Small intestine (tissue), 7 donors: ENCODE measurements around the gene RRBP1. TPM values are rescaled to one million over a fixed set of nuclear protein-coding genes. Genes with fewer than 3 reads are reported as not detected.

ENCODE experiments used
- DNase-seq, 2 donors: peaks; one replicate each; pipeline versions ENCODE4 v3.0.0 to v3.0.0-alpha.2; 2013
- FAIRE-seq: peaks from 2 replicates; lab custom pipeline; 2012; peaks lifted over from hg19 to GRCh38; lab: Jason Lieb, UNC
- H3K27ac ChIP-seq, 3 donors: one replicate each; pipeline ENCODE4 v1.5.1; 2013; ENCODE audit warnings: low read length in 2 of 3, mild to moderate bottlenecking in 2 of 3, control low read depth in 1 of 3, inconsistent platforms in 1 of 3, low read depth in 1 of 3, moderate library complexity in 1 of 3
- H3K27me3 ChIP-seq, 3 donors: one replicate each; pipeline ENCODE4 v1.6.1; 2013; ENCODE audit warnings: low read length in 3 of 3, inconsistent platforms in 1 of 3; ENCODE audit not compliant: control insufficient read depth in 3 of 3, insufficient read depth in 3 of 3
- H3K36me3 ChIP-seq, 3 donors: one replicate each; pipeline ENCODE4 v1.6.1; 2013; ENCODE audit warnings: low read length in 3 of 3, inconsistent platforms in 1 of 3, low read depth in 1 of 3, mild to moderate bottlenecking in 1 of 3, moderate library complexity in 1 of 3; ENCODE audit not compliant: control insufficient read depth in 3 of 3, insufficient read depth in 2 of 3
- H3K4me1 ChIP-seq, 3 donors: one replicate each; pipeline ENCODE4 v1.6.1; 2013; ENCODE audit warnings: low read length in 2 of 3, inconsistent platforms in 1 of 3, low read depth in 1 of 3, mild to moderate bottlenecking in 1 of 3, moderate library complexity in 1 of 3; ENCODE audit not compliant: control insufficient read depth in 3 of 3, insufficient read depth in 2 of 3
- H3K4me3 ChIP-seq, 3 donors: one replicate each; pipeline ENCODE4 v1.5.1; 2013; ENCODE audit warnings: low read length in 3 of 3, control low read depth in 1 of 3, inconsistent platforms in 1 of 3, low read depth in 1 of 3, mild to moderate bottlenecking in 1 of 3, moderate library complexity in 1 of 3
- H3K9me3 ChIP-seq, 2 donors: one replicate each; pipeline ENCODE4 v1.6.1; 2013; ENCODE audit warnings: low read depth in 1 of 2, low read length in 1 of 2; ENCODE audit not compliant: control insufficient read depth in 2 of 2, insufficient read depth in 1 of 2
- WGBS, 3 donors: extraction: QIAGEN DNeasy Blood & Tissue Kit; methylation state at CpG; one replicate each; pipeline ENCODE4 v1.1.7; 2013; 5-methylcytosine and 5-hydroxymethylcytosine counted together
- polyA plus RNA-seq, 4 donors: library from polyadenylated mRNA; stranded (reverse) in 3 of 4; unstranded in 1 of 4; fragments of 200-250 nt in 3 of 4; fragments of 120-200 nt in 1 of 4; gene quantifications; one replicate each; pipeline versions ENCODE4 v1.2.1 to v1.2.3, GENCODE V29; 2013
- donor health status: healthy with polysubstance abuse.
- donor health status: control.
- donor health status: control.
- donor health status: Bipolar disorder and iron deficiency.
- donor health status: healthy.

RRBP1 gene
- polyA plus RNA-seq, 4 donors, result 45.2 to 232 (median 112) TPM

DNA sequence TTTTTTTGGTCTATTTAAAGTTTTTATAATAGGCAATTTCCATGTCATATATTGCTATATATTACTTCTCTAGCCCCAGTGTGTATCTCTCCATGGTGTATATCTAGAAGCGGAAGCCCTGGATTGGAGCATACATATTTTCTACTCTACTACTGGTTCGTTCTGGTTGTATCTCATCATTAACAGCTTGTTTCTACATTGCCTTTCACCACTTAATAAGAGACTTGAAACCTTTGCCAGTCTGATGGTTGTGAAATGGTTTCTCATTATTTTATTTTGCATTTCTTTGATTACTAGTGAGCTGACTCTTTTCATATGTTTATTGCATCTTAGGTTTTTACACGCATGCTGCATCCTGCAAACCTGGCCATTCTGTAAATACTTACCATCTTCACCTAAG lies 108.6 kb downstream of the RRBP1 start:
- H3K4me1 ChIP-seq, result peaks cover 3 to 28% (median 6%) of the 10 kb centered on the region in 3 donors
- peaks cover 0 to 3% (median 3%) of the 10 kb centered on the region in 3 donors for H3K36me3 ChIP-seq
- no peaks in the 10 kb centered on the region for H3K27me3 ChIP-seq
- FAIRE-seq (no peak), DNase-seq (no peak)
- H3K4me3 ChIP-seq, result no peak overlapping the region
- H3K27ac ChIP-seq, result no peak overlapping the region
- no peaks in the 10 kb centered on the region for H3K9me3 ChIP-seq
- 74 to 88% (median 86%) methylated on average over 3 of the region's 3 CpGs for WGBS, 3 donors

DNA sequence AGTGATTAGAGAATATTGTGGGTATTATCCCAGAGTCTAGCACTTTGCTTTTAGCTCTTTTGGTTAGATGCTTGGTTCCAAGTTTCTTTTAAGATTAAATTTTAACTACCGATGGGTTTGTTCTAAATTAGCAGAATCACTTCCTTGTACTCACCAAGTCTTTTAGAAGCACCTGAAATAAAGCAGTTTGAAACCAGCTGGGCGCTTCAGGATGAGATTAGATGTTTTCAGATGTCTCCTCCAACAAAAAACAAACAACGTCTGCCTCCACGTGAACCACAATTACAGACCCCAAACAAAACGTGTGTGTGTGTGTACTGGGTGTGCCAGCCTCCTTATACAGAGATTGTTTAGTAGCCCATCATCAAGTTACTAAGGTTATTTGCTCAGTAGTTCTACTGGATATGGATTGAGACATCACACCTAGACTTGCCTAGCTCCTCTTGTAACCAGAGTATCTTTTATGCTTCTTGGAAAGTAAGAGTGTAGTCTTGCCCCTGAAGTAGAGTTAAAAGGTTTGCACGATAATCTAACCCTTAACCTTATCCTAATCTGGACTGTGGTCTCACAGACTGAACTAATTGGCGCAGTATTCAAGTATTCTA lies 109.9 kb downstream of the RRBP1 start:
- peak; percentile 31 to 42 for DNase-seq
- no peak for FAIRE-seq
- WGBS, 3 donors, result 18 to 43% (median 31%) methylated on average over 7 of the region's 7 CpGs
- no peaks in the 10 kb centered on the region for H3K9me3 ChIP-seq
- peak overlapping the region; percentile 20 to 64 (median 26) for H3K27ac ChIP-seq
- peaks cover 0 to 3% (median 3%) of the 10 kb centered on the region in 3 donors for H3K36me3 ChIP-seq
- H3K27me3 ChIP-seq, result no peaks in the 10 kb centered on the region
- H3K4me3 ChIP-seq, result no peak overlapping the region
- peaks cover 3 to 31% (median 12%) of the 10 kb centered on the region in 3 donors for H3K4me1 ChIP-seq

DNA sequence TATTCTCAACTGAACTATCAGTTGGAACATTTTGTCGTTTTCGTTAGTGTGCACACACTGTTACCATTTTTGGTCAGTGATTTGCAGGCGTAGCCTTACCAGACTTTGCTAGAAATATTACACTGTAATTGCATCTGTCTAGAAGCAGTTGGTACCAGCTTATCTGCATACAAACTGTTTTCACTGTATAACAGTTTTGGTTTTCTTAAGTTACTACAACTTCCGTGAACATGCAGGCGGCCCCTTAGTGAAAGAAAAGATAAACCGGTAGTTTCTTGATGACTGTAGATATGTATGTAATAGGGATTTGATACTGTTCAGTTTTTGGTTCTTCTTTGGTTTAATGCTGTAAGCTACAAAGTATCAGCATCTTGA lies 110.9 kb downstream of the RRBP1 start:
- 4 to 11% (median 5%) methylated on average over 6 of the region's 6 CpGs for WGBS, 3 donors
- Histone ChIP-seq H3K9me3 (peaks cover 0 to 6% of the 10 kb centered on the region in 2 donors), H3K27me3 (no peaks in the 10 kb centered on the region), H3K36me3 (peaks cover 0 to 3% (median 3%) of the 10 kb centered on the region in 3 donors), H3K4me1 (peaks cover 3 to 31% (median 12%) of the 10 kb centered on the region in 3 donors), H3K27ac (peak overlapping the region in 2 of 3 donors; percentile 97 to 99), H3K4me3 (peak overlapping the region in 2 of 3 donors; percentile 88 to 98)
- FAIRE-seq (no peak), DNase-seq (peak; percentile 21 to 23)

DNA sequence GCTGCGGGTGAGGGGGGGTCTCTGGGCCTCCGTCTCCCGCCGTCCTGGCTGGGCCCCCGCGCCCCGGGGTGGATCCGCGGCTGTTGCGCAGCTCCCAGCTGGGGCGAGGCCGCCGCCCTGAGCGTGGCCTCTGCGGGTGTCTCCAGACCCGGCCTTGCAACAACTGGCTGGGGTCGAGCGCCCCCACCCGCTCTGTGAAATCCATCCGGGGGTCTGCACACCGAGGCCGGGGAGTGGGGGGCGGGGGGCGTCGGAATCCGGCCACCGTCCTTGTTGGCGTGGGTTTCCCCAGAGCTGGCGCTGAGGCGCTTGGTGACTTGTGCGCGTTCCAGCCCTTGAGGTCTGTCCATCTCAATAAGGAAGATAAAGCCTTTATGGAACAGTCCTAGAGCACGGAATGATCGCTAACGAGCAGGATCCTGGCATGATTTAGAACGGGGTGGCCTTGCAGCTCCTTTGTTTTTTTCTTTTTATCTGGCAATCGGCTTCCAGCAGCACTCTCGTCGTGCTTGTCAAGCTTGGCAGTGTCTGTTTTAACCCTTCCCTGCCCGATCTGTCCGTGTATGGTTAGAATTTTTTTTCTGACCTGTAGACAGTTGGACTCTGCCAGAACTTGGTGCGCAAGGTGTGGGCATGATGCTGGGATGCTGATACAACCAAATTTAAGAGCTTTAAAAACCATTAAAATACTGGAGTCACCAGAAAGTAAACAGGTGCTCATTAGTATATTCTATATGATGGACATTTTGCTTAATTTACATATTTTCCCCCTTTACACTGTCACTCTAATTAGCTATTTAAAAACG lies 111.5 kb downstream of the RRBP1 start:
- H3K27me3 ChIP-seq, result no peaks in the 10 kb centered on the region
- FAIRE-seq (no peak), DNase-seq (peak; percentile 70 to 85)
- peaks cover 0 to 3% (median 3%) of the 10 kb centered on the region in 3 donors for H3K36me3 ChIP-seq
- WGBS, 3 donors, result 0 to 1% (median 1%) methylated on average over 28 to 43 of the region's 43 CpGs
- peaks cover 0 to 6% of the 10 kb centered on the region in 2 donors for H3K9me3 ChIP-seq
- H3K27ac ChIP-seq, result peak overlapping the region; percentile 96 to 99 (median 97)
- peak overlapping the region; percentile 88 to 98 (median 97) for H3K4me3 ChIP-seq
- H3K4me1 ChIP-seq, result peaks cover 3 to 31% (median 12%) of the 10 kb centered on the region in 3 donors

DNA sequence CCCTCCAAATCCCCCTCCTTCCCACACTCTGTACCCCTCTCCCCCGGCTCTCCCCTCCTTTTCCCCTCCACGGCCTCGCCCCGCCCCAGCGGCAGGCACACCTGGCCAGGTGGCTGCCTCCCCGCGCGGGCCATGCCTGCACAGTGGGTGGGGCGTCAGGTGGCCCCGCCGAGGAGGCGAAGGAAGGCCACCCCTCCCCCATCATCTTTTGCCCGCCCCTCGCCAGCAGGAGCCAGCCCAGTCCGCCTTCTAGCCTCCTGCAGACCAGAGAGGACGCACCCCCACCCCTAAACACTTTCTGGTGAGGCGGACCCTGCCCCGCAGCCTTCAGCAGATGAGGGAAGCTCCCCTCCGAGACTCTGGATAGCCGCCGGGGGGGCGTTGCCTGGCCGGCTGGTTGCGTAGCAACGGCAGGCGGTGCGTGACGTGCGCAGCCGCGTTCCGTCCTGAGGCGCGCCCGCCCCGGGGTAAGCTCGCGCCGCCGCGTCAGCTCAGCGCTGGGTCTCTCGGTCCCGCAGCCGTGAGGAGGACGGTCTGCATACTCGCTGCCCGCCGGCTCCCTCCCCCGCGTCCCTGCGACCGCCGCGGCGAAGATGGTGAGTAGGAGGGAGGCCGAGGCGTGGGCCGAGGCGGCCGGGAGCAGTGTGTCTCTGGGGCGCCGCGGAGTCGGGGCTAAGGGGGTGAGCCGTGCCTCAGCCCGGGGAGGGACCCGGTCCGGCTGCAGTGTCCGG lies 112.3 kb downstream of the RRBP1 start, which contains the start of gene DSTN:
Gene DSTN (plus strand): TSS at position 460 of the 731 bp plus-strand sequence. CDS start 134 bp downstream, at position 594.
- DNase-seq (peak; percentile 90 to 97), FAIRE-seq (no peak)
- Histone ChIP-seq H3K9me3 (peaks cover 0 to 6% of the 10 kb centered on the region in 2 donors), H3K27me3 (no peaks in the 10 kb centered on the region), H3K36me3 (peaks cover 0 to 3% (median 3%) of the 10 kb centered on the region in 3 donors), H3K4me1 (peaks cover 3 to 31% (median 12%) of the 10 kb centered on the region in 3 donors), H3K27ac (peak within 1 kb of the TSS; percentile 96 to 99 (median 97)), H3K4me3 (peak within 1 kb of the TSS; percentile 88 to 98 (median 97))
- 0 to 1% (median 1%) methylated on average over 52 to 70 of the region's 70 CpGs for WGBS, 3 donors

DNA sequence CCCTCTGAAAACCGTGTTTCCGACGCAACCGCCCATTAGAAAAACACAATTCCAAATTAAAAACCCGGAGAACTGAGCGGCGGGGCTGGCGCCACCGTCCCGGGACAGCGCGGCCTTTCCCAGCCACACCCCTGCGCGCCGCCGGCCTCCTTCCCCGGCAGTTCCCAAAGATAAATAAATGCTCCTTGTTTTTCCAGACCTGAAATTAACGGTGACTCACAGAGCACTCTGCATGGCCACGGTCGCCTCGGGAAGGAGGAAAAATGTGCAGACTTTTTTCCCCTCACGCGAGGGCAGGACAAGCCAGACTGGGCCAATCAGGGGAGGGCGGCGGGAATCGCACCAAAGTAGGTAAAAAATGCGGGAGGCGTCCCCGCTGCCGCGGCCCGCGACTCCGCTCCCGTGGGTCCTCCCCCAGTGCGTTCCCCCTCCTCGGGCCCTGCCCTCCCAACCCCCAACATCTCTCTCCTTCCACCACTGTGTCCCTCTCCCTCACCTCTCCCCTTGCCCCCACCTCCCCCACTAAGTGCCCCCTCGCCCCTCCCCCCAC lies 113.0 kb downstream of the RRBP1 start:
- Histone ChIP-seq H3K36me3 (peaks cover 0 to 3% (median 3%) of the 10 kb centered on the region in 3 donors), H3K4me1 (peaks cover 3 to 31% (median 12%) of the 10 kb centered on the region in 3 donors), H3K9me3 (peaks cover 0 to 6% of the 10 kb centered on the region in 2 donors), H3K27ac (peak overlapping the region; percentile 56 to 99 (median 97)), H3K4me3 (peak overlapping the region; percentile 88 to 98 (median 97)), H3K27me3 (no peaks in the 10 kb centered on the region)
- FAIRE-seq (no peak), DNase-seq (peak; percentile 87 to 89)
- 3 to 6% (median 3%) methylated on average over 28 to 38 of the region's 38 CpGs for WGBS, 3 donors

DNA sequence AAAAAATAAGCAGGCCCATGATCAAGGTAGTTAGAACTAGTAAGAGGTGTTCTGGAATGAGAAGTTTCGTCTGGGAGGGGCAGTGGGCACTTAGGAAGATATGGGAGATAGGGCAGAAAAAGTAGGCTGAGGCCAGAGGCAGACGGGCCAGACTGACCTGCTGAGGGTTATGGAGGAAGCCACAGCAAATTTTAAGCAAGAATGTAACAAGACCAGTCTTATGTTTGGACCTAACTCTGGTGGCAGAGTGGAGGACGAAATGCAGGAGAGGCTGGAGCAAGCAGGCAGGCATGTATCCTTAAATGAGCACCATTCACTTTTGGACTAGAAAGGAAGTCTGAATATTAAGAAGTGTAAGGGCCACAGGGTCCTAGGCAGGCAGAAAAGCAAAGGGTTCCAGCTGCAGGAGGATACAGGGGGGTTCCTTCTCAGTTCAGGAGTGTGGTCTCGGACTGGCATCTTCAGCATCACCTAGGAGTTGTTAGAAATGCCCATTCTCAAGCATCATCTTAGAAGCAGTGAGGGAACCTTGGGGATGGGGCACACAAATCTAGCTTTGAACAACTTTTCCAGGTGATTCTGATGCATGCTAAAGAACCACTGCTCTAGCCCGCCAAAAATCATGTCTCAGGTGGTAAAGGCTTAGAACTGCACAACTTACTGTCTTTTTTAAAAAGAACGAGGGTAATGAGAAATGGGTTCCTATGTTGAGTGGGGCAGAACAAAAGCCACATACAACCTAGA lies 113.8 kb downstream of the RRBP1 start:
- Histone ChIP-seq H3K9me3 (peaks cover 0 to 6% of the 10 kb centered on the region in 2 donors), H3K27me3 (no peaks in the 10 kb centered on the region), H3K4me3 (peak overlapping the region in 1 of 3 donors; percentile 88), H3K27ac (peak overlapping the region in 2 of 3 donors; percentile 97 to 99), H3K4me1 (peaks cover 3 to 23% (median 12%) of the 10 kb centered on the region in 3 donors), H3K36me3 (no peaks in the 10 kb centered on the region)
- WGBS, 3 donors, result 63 to 78% (median 74%) methylated on average over 6 of the region's 6 CpGs
- no peak for DNase-seq
- FAIRE-seq, result no peak
